Large intestine (tissue), 3 donors: ENCODE results near the gene GAGE10. TPM values are rescaled to one million over a fixed set of nuclear protein-coding genes. Genes with fewer than 3 reads are reported as not detected.
"Not testable (repeated sequence)": the region's sequence is repeated elsewhere in the genome, so short reads cannot be mapped to it uniquely, and the experiment has no call there.

Source experiments
- DNase-seq, 2 donors: peaks; one replicate each; pipeline versions ENCODE4 v3.0.0 to v3.0.0-alpha.2; 2013
- H3K27ac ChIP-seq: one replicate; pipeline ENCODE4 v1.5.1; 2013; ENCODE audit warnings: low read length
- H3K27me3 ChIP-seq: 2 replicates; pipeline ENCODE4 v1.6.1; 2013; ENCODE audit warnings: low read length; ENCODE audit not compliant: control insufficient read depth, insufficient read depth
- H3K36me3 ChIP-seq: 2 replicates; pipeline ENCODE4 v1.6.1; 2013; ENCODE audit warnings: low read length; ENCODE audit not compliant: control insufficient read depth, insufficient read depth
- H3K4me1 ChIP-seq: one replicate; pipeline ENCODE4 v1.6.1; 2013; ENCODE audit warnings: low read length; ENCODE audit not compliant: control insufficient read depth, insufficient read depth
- H3K4me3 ChIP-seq: one replicate; pipeline ENCODE4 v1.5.1; 2013; ENCODE audit warnings: low read length
- H3K9me3 ChIP-seq: one replicate; pipeline ENCODE4 v1.6.1; 2013; ENCODE audit warnings: mild to moderate bottlenecking, low read depth, low read length, moderate library complexity; ENCODE audit not compliant: control insufficient read depth
- WGBS: methylation state at CpG from one replicate; pipeline ENCODE4 v1.1.5; 2013; ENCODE audit warnings: low lambda C conversion rate; ENCODE audit not compliant: insufficient coverage; 5-methylcytosine and 5-hydroxymethylcytosine counted together
- polyA plus RNA-seq: library from polyadenylated mRNA; unstranded; fragments of 120-200 nt; gene quantifications from one replicate; pipeline ENCODE4 v1.2.1, GENCODE V29; 2013

GAGE10 gene
- polyA plus RNA-seq, 1 donor: not detected

DNA sequence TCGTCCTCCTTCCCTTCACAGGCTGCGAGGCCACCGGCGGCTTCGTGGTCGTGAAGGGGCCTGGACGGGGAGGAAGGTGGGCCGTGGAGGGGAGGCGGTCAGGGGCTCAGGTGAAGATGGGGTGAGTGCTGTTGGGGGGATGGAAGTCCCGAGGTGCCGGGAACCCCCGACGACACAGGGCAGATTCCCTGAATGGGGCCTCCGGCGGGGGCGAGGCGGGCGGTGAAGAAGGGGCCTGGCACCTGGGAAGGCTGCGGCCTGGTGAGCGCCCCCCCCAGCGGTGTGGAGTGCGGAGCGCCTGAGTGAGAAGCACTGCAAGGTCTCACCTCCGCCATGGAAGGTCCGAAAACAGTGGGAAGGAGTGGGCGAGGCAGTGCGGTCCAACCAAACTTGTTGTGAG is 18.8 kb downstream of the GAGE10 start:
- DNase-seq, H3K4me1 ChIP-seq, H3K27me3 ChIP-seq, H3K27ac ChIP-seq, H3K36me3 ChIP-seq, H3K9me3 ChIP-seq, H3K4me3 ChIP-seq: not testable (repeated sequence)
- no CpG with 5 or more reads among the region's 27 CpGs for WGBS

DNA sequence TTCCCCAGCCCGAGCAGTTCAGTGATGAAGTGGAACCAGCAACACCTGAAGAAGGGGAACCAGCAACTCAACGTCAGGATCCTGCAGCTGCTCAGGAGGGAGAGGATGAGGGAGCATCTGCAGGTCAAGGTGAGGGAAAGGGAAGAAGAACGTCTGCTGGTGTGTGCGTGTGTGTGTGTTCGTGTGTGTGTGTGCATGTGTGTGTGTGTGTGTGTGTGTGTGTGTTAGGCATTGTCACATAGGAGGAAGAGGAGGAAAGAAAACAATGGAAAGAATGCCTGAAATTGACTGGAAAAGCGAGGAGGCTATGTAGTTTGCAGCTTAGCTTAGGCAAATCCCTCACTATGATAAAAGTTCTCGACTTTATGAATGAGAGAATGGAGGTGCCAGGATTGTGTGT is 20.3 kb downstream of the GAGE10 start:
- not testable (repeated sequence) for H3K27me3 ChIP-seq, H3K9me3 ChIP-seq, H3K36me3 ChIP-seq, H3K27ac ChIP-seq, DNase-seq, H3K4me3 ChIP-seq, H3K4me1 ChIP-seq
- no CpG with 5 or more reads among the region's 7 CpGs for WGBS

GRCh38 chrX:49330421-49330820 is 27.0 kb downstream of the GAGE10 start:
- DNase-seq, H3K4me1 ChIP-seq, H3K36me3 ChIP-seq, H3K9me3 ChIP-seq, H3K27me3 ChIP-seq, H3K27ac ChIP-seq, H3K4me3 ChIP-seq: not testable (repeated sequence)
- 80% methylated on average over 1 of the region's 11 CpGs for WGBS

- H3K36me3 ChIP-seq, H3K9me3 ChIP-seq, DNase-seq, H3K27ac ChIP-seq, H3K4me3 ChIP-seq, H3K4me1 ChIP-seq, H3K27me3 ChIP-seq: not testable (repeated sequence)
- WGBS: no CpG with 5 or more reads among the region's 16 CpGs
Measured at GRCh38 chrX:49331282-49331681, 27.8 kb downstream of the GAGE10 start, which contains the start of gene GAGE13. GAGE13 (plus strand) TSS chrX:49331582; CDS start chrX:49332738, 1,156 bp downstream.

DNA sequence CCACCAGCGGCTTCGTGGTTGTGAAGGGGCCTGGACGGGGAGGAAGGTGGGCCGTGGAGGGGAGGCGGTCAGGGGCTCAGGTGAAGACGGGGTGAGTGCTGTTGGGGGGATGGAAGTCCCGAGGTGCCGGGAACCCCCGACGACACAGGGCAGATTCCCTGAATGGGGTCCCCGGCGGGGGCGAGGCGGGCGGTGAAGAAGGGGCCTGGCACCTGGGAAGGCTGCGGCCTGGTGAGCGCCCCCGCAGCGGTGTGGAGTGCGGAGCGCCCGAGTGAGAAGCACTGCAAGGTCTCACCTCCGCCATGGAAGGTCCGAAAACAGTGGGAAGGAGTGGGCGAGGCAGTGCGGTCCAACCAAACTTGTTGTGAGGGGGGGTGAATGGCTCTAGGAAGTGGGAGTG is 28.4 kb downstream of the GAGE10 start:
- H3K4me1 ChIP-seq, H3K27me3 ChIP-seq, H3K27ac ChIP-seq, H3K4me3 ChIP-seq, H3K36me3 ChIP-seq, H3K9me3 ChIP-seq, DNase-seq: not testable (repeated sequence)
- WGBS: no CpG with 5 or more reads among the region's 26 CpGs

- not testable (repeated sequence) for H3K4me1 ChIP-seq, H3K4me3 ChIP-seq, H3K27ac ChIP-seq, H3K36me3 ChIP-seq, H3K9me3 ChIP-seq, DNase-seq, H3K27me3 ChIP-seq
- no CpG with 5 or more reads among the region's 24 CpGs for WGBS
Measured at GRCh38 chrX:49341449-49341848, 38.0 kb downstream of the GAGE10 start.

GRCh38 chrX:49344496-49345175 is 41.2 kb downstream of the GAGE10 start:
- H3K27ac ChIP-seq, H3K36me3 ChIP-seq, H3K9me3 ChIP-seq, H3K4me1 ChIP-seq, H3K4me3 ChIP-seq, DNase-seq, H3K27me3 ChIP-seq: not testable (repeated sequence)
- WGBS: 77% methylated on average over 2 of the region's 15 CpGs

- H3K27me3 ChIP-seq, DNase-seq, H3K4me3 ChIP-seq, H3K9me3 ChIP-seq, H3K4me1 ChIP-seq, H3K36me3 ChIP-seq, H3K27ac ChIP-seq: not testable (repeated sequence)
- WGBS: 80% methylated on average over 2 of the region's 10 CpGs
Measured at GRCh38 chrX:49345402-49345801, 42.0 kb downstream of the GAGE10 start.

DNA sequence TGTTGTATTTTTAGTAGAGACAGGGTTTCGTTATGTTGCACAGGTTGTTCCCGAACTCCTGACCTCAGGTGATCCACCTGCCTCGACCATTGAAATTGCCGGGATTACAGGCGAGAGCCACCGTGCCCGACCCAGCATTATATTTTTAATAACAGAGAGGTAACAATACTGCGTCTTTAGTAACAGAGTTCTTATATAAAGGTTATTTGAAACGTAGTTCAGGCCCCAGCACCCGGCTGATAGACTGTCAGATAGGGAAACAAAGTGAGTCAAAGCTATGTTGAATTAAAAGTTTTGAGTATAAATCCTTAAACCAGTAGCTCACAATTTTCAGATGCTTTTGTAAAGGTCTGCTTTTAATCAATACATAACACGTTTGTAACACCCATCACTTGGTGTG is 42.7 kb downstream of the GAGE10 start:
- H3K9me3 ChIP-seq, H3K27ac ChIP-seq, H3K4me1 ChIP-seq, H3K27me3 ChIP-seq, H3K36me3 ChIP-seq, H3K4me3 ChIP-seq: not testable (repeated sequence)
- peak in 1 of 2 donors; percentile 2 for DNase-seq
- 90% methylated on average over 5 of the region's 11 CpGs for WGBS
